ENCODE measurements around the gene POLR3H.

The POLR3H gene

GRCh38 chr22:41540365-41540764 lies 3.9 kb downstream of the POLR3H start:
- DNase-seq (ENCODE audit: low spot score) = no peak
- peak overlapping the region; percentile 47 for H3K27ac ChIP-seq
- no peak for TF ChIP-seq CTCF (conservative IDR thresholded peaks at IDR 0.05; ENCODE audit: low read depth)
- POLR2A ChIA-PET (ENCODE audit: low non-redundant PET) = no interaction called here
- CTCF ChIA-PET = no interaction called here

GRCh38 chr22:41540006-41540315 lies 4.3 kb downstream of the POLR3H start:
- no peak for TF ChIP-seq CTCF (conservative IDR thresholded peaks at IDR 0.05; ENCODE audit: low read depth)
- CTCF ChIA-PET = no interaction called here
- no peak for DNase-seq (ENCODE audit: low spot score)
- POLR2A ChIA-PET (ENCODE audit: low non-redundant PET) = no interaction called here
- peak overlapping the region; percentile 47 for H3K27ac ChIP-seq

GRCh38 chr22:41539146-41540005 lies 4.9 kb downstream of the POLR3H start:
- H3K27ac ChIP-seq = peak overlapping the region; percentile 47
- no peak for DNase-seq (ENCODE audit: low spot score)
- CTCF ChIA-PET = no interaction called here
- no peak for TF ChIP-seq CTCF (conservative IDR thresholded peaks at IDR 0.05; ENCODE audit: low read depth)
- POLR2A ChIA-PET (ENCODE audit: low non-redundant PET) = no interaction called here

GRCh38 chr22:41538583-41538982 lies 5.7 kb downstream of the POLR3H start:
- POLR2A ChIA-PET (ENCODE audit: low non-redundant PET) = no interaction called here
- CTCF ChIA-PET = interaction anchor here (0.7 kb wide), 1 partner anchor 923 kb away, joined by 4 read pairs; no protein-coding TSS in a partner anchor
- DNase-seq (ENCODE audit: low spot score) = no peak
- peak overlapping the region; percentile 47 for H3K27ac ChIP-seq
- TF ChIP-seq CTCF (conservative IDR thresholded peaks at IDR 0.05; ENCODE audit: low read depth) = no peak

- no peak for DNase-seq (ENCODE audit: low spot score)
- ChIA-PET CTCF (no interaction called here), POLR2A (ENCODE audit: low non-redundant PET) (no interaction called here)
- no peak for TF ChIP-seq CTCF (conservative IDR thresholded peaks at IDR 0.05; ENCODE audit: low read depth)
- peak overlapping the region; percentile 47 for H3K27ac ChIP-seq
Measured at GRCh38 chr22:41537203-41537602, 7.1 kb downstream of the POLR3H start.

GRCh38 chr22:41535244-41535643 lies 9.0 kb downstream of the POLR3H start:
- peak overlapping the region; percentile 45 for H3K27ac ChIP-seq
- TF ChIP-seq CTCF (conservative IDR thresholded peaks at IDR 0.05; ENCODE audit: low read depth) = no peak
- CTCF ChIA-PET = interaction anchor here (0.6 kb wide), 1 partner anchor 9 kb away, joined by 3 read pairs; no protein-coding TSS in a partner anchor
- DNase-seq (ENCODE audit: low spot score) = no peak
- POLR2A ChIA-PET (ENCODE audit: low non-redundant PET) = no interaction called here
